DMS114 treated with DMSO at 0.1 percent for 48 hours (cell line): Measurements from ENCODE around the gene ERC2.
A peak's percentile ranks its signal among the peaks of the same experiment; 100 is the strongest.

Source experiments
- DNase-seq: peaks from one replicate; lab custom pipeline; 2025; ENCODE audit not compliant: unreplicated experiment; lab: John Stamatoyannopoulos, UW

ERC2 gene

DNA sequence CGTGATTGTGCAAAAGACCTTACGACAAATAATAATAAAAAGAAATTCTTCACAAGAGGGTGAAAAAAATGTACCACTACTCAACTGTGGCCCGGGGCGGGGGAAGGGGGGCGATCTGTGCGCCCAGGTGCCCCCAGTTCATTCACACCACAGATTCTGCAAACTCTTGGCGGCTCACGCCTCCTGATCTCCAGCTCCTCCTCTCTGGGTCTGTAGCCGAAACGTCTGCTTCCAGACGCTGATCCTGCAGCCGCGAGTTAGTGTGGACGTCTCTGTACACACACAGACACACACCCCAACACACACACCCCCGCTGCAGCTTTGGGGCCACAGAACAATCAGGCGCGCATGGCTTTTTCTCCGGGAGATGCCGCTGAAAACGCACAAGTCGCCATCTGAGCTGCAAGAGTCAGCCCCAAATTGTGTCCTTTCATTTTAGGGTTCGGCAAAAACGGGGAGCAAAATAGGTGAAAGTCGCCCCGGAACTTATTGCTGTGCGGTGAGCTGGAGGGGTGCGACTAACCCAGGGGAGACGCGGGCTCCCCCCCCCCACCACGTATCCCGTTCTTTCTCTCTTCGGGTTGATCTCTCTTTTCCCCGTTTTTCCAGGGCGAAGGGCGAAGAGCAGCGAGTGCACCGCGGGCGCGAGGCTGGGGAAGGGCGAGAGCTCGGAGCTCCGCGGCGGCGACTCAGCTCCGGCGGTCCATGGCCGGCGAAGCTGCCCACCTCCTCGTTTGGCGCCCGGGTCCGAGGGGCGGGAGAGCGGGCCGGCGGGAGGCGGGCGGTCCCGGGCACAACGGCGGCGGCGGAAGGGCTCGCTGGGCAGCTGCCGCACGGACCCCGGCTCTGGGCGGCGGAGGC, 980.7 kb downstream of the ERC2 start:
- DNase-seq = peak; percentile 17

DNA sequence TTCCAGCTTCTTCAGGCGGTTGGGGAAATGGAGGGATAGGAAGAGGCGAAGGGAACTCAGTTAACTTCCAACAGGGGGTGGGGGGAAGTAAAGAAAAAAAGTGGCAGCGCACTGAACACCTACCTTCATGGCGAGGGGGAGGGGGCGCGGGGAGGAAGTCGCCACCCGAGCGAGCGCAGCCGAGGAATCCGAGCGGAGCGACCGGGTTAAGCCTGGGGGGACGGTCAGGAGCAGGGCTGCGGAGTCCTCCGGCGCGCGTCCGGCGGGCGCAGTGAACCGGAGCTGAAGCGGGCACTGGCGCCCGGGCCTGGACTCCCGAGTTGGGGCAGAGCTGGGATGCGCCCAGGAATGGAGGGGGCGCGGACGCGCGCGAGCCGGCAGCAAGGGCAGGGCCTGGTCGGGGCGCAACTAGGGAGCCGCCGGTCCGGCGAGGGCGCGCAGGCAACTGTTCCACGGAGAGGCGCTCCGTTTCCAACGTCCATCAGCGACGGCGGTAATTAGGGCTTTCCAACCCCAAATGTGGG, 981.3 kb downstream of the ERC2 start, which contains the start of gene WNT5A:
Gene WNT5A, minus strand, starts transcription at position 450 of the 524 bp plus-strand sequence. Its CDS starts 321 bp downstream, at position 129.
- no peak for DNase-seq

DNA sequence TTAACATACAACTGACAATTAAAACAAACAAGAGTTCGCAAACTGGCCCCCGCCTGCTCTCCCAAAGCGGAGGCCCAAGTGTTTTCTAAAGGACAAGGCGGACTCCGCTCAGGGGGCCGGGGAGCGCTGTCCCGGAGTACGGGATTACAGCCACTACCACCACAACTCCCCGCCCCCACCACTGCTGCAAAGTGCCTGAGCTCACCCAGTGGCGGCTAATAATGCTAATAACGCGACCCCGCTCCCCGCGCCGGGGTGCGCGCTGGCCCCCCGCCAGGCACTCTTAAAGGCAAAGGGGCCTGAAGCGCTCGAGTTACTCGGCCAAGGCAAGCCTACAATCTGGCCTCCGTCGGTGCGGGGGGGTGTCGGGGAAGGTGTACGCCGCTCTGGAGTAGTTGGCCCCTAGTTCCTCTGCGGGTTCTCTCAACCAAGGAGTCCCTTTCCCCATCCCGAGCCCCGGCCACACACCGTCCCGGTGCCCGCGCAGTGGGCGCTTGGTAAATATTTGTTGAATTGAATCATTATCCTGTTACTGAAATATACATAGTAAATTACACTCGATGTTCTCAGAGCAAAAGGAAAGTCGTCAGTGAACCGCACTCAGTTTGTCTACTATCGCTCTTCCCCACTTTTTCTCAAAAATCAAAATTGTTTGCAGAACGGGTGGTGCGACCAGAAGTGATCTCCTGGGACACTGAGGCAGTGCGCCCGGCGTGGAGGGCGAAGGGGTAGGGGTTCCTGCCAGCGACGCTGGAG, 982.0 kb downstream of the ERC2 start:
- peak; percentile 16 for DNase-seq

DNA sequence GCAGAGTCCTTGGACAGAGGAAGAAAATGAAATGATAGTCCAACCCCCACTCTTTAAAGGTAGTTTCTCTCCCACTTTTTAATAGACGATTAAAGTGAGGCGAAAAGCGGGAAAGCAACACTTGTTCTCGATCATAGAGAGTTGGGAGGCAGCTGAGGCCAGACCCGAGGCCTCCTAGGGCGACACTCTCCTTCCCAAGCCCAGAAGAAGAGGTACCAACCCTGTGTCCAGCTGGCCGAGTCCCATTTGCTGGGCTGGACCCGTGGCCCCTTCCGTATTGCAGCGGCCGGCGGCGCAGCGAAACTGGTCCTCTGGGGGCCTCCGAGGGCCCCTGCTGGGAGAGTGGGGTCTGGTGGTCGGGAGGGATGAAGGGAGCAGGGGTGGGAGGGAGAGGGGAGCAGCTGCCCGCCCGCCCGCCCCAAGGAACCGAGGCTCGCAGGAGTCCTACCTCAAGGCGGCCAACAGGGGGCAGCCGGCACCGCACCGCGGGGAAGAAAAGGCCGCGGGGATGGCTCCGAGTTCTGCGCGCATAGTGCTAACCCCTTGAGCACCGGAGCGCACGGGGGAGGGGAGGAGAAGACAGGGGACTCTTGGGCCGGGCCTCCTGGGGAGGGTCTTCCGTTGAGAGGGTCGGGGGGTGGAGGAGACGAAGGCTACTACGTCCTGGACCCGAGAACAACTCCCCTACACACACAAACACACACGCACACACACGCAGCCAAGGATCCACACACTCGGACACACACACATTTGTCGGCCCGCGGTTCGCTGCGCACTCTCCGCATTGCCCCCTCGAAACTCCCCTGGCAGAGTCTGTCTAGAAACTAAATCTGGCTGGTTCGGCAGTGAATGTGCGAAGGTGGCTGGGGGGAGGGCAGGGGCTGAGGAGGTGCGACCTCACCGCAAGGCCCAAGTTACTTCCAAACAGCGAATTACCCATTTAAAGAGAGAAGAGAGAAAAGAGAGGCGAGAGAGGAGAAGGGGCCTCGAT, 983.2 kb downstream of the ERC2 start:
- DNase-seq = peak; percentile 26

DNA sequence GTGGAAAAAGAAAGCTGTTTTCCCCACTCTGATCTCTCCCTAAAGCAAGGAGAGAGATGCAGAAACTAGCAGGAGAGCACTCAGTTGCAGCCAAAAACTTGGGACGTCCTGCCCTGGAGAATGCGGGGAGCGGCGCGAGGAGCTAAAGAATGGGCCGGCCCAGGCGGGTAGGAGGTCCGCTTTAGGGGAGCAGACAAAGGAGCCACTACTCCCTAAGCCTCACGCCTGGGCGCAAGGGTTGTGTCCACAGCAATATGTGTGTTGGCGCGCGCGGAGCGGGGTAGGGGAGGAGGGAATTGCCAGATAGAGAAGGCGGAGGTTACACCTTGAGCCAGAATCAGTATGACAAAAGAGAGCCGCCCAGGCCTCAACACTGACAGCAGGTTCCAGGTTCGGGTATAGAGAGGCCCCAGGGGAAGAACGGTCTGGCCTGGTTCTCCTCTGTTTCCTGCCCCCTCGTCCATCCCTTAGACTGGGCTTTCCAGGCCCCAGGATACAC, 984.0 kb downstream of the ERC2 start:
- no peak for DNase-seq

DNA sequence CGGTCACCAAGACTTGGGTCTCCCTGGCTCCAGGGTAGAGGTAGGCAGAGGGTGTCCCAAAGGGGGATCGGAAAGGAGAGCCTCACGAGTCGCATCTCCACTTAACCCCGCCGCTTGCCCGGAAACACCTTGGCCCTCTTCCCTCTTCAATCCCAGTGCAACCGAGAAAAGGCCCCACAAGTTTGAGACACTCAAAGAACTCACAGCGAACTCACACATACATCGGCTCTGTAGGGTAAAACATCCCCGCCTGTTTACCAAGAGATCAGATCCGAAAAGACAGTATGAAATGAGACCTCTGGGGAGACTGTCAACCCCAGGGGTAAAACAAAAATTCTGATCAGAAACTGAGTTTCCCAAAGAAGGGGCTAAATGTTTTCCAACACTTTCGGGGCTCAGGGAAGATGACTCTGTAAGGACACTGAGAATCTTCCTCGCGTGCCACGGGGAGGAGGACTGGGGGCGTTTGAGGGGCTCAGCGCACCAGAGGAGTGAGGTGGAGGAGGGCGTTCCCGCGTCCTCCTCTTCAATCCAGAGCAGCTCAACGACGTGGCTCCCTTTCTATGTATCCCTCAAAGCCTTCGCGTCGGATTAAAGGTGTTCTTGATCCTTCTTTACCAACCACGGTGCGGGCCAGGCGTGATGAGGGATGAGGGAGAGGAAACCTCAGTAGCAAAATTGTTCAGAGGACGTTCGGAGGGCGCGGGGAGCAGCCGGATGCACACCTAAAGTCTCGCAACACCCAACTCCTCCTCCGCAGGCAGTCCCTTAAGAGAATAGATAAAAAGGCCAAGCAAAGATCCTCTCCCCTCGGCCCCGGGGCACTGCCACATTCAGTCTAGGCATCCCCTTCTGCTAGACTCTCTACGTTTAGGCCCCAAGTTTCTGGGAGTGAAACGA, 984.8 kb downstream of the ERC2 start:
- no peak for DNase-seq

DNA sequence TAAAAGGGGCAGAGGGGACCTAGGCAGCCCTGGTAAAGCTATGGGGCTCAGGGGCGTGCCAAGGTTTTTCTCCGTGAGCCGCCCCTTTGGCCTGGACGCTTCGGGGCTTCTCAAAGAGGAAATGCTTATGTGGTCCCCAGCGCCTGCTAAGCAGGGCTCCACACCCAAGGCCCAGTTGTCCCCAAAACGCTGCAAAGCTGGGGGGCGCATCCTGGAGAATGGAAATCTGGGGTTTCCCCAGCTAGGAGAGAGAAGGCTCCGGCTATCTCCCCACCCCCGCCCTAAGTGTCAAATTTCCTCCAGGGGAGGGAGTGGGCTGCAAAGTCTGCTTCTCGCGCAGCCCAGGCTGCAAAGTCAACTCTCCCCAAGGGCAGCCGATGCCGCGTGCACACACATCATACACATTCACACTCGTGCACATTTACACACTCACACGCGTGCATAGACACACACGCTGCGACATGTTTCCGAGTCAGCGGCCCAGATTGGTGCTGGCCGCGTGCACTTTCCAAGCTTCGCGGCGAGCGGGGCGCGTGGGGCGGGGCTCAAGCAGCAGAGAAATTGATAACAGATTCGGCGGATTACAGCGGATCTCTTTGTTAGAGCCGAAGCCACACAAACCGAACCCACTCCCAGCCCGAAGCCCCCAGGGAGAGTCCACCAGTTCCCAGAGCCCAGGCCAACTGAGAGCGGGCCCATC, 985.6 kb downstream of the ERC2 start:
- no peak for DNase-seq

DNA sequence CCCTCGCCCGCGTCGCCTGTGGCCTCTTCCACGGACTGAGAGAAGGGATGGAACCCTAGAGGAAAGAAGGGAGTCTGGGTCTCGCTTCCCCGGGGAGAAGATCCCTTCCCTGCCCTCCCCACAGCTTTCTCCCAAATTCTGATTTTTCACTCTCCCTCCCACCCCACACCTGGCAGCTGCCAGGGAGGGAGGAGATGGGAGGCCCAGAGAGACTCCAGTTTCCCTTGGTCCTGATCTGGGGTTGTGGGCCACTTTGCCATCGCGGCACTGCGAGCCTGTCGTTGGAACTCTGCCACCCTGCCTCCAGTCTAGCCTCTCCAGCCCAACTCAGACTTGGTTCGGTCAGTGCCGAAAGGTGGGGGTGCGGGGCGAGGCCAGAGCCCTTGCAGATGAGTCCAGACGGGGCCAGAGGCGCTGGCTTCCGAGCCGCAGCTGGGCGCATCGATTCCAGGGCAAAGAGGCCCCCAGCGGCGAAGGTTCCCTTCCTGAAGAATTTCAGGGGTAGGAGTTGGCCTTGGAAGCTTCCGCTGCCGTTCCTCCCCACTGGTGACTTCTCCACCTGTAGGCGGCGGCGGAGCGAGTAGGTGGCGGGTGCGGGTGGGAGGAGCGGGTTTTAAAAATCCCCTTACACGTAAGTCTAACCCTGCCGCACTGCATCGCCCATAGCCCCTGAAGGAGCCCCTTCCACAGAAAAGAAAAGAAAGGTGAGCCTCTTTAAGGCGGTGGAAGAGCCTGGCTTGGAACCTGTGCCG, 986.3 kb downstream of the ERC2 start:
- no peak for DNase-seq

DNA sequence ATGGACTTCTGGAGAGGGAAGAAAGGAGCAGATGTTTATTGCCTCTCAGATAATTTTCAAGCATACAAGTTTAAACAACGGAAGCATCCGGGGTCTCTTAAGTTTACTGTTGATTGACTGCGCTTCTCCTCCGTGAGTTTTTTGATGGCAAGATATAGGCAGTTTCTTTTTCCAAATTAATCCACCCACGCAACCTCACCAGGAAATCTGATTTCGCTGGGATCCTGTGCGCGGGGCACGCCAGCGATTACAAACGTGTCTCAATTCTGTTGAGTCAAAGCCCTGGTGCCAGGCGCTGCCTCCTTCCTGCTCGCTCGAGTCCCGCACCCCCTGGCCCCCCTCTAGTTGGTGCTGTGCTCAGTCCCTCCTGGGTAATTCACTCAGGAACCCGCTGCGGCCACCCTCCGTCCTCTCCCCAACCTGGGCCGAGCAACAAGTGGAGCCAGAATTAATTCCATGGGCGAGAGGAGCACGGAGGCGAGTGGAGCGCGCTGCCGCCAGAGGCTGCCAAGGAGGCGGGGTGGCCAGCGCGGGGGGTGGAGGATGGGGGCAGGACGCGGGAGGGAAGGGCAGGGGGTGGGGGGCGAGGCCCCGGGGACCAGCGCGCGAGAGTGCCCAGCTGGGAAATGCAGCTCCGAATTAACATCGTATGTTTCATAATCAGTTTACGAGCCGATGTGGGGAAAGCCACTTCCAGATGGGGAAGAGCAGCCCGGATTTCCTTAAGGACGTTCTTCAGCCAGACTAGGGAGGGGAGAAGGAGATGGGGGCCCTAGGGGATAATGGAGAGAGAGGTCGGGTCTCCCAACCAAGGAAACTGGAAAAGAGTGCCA, 987.1 kb downstream of the ERC2 start:
- no peak for DNase-seq

DNA sequence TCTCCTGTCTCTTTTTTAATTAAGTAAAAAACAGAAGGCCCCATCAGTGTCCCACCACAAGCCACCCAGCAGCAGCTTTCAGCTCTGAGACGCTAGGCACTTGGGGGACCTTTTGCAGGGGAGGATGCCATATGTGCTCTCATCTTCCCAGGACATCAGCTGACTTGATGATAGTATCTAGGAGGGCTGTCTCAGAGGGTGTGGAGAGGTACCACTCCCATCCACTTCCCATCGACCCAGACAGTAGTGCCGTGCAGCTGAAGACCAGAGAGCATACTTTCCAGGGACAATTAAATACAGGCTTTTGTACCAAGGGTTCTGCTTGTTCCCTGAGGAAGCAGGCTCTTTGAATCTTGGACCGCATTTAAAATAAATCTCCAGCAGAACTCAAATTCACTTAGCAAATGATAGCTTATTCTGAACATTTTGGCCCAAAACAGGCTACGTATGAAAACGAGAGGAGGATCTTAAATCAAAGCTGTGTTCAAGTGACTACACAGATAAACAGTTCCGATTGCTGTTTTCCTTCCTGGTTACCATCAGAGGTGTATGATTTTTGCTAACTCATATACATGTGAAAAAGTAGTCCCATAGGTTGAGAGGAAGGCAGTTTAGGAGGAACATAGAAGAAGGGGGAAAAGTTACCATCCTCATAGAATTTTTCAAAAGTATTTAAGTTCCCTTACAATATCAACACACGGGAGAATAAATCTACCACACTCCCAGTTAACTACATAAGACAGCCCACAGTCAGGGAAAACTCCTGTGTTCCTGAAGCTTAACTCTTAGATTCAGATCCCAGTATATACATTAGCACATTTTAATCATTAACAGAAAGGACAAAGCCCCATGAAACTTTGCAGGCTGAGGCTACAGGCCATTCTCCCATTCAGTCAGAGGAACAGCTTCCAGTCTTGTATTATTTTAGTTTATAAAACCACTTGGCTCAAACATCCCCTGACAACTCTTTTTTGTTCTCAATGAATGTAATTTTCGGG, 990.7 kb downstream of the ERC2 start:
- DNase-seq = no peak

DNA sequence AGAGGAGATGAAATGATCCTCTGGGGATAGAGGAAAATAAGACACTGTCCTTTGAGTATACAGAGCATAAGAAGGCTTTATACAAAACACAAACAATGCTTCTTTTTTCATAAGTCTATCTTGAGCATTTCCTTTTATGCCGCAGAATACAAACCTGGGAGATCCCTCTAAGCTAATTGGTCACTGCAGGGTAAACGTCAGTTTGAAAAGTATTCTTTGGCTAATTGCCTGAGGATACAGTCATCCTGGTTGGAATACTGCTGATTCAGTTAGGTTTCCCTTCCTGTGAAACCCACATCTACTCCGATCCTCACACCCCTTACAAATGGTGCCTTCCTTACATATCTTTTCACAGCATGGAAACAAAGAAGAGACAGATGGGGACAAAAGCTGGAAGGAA, 991.8 kb downstream of the ERC2 start:
- no peak for DNase-seq

DNA sequence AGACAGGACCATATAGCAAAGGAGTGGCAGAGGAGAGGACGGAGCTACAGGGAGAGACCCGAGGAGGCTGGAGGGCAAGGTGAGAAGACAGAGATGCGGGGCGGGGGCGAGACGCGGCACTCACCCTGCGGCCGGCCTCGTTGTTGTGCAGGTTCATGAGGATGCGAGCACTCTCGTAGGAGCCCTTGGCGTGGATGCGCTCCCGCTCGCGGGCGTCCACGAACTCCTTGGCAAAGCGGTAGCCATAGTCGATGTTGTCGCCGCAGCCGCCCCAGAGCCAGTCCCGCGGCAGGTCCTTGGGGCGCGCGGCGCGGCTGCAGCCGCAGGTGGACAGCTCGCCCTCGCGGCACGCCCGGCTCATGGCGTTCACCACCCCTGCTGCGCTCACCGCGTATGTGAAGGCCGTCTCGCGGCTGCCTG, 994.0 kb downstream of the ERC2 start:
- no peak for DNase-seq

DNA sequence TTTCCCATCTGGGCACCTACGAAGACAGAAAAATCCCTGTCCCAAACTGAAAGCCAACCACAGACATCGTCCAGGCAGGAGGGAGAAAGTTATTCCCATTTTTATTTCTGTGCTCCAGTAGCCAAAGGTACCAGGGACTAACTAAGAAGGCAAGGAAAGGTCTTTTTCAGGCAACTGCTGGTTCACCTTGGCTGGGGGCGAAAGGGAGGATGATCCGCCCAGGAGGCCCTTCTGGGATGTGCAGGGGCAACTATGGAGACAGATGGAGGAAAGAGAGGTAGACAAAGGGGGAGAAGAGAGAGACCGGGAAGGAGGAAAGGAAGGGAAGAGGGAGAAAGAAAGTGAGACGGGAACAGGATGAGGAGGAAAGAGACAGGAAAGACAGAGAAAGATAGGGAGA, 994.5 kb downstream of the ERC2 start:
- DNase-seq = no peak

DNA sequence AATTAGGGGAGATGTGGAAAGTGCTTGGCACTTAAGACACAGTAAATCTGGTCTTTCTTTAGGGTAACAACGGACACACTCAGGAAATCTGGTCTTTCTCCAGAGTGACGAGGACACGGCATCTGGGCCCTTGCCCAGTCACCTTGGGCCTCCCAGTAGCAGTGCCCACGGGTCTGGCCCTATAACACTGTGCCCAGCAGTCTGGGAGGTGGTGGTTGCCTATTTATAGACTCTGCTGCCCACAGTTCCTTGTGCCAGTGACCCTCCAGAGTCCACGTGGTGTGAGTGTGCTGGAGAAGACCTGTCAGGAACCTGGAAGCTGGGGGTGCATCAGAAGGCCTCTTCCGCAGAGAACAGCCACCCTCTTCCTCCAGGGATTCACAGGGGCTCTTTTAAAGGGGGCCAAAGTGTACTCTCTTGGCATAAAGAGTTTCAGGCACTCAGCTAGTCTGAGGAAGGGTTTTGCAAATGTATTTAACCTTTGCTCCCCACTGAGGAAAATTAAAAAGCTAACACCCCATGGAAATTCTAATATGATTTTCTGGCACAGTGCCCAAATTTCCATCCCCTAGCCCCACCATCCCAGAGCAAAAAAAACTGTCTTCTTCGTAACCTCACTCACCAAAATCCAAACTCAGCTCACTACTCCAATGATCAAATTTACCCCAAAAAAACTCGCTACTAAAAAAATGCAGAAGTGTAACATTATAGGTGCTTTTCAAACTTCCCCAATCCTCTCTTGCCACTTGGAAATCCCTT, 996.6 kb downstream of the ERC2 start:
- no peak for DNase-seq

DNA sequence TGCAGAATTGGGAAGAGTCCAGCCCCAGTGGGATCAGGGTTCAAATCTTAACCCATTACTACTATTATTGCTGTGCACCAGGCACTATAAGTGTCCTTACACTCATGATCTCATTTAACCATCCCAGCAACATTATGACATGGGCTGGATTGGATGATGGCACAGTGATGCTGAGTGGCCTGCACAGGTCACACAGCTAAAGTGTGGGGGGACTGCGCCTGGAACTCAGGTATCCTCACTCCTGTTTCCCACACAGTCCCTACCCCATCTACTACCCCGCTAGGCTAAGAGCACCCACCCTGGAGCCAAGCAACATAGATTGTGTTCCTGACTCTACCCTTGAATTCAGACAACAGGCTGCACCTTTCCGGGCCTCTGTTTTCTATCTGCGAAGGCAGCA, 997.2 kb downstream of the ERC2 start:
- no peak for DNase-seq
